GM12878 (cell line): ENCODE data around the gene SLTM. TPM values are rescaled to one million over a fixed set of nuclear protein-coding genes. Genes with fewer than 3 reads are reported as not detected.

ENCODE experiments used
- ATAC-seq: fragments of 200-7000 bp; cut with Tn5 transposase; 3 replicates; pipeline ENCODE4 v1.9.1; 2020; ENCODE audit warnings: mild to moderate bottlenecking, moderate library complexity
- BruUV-seq: library from RNA; stranded (reverse); fragments of 400-500 nt; replicated peaks from 2 replicates; lab custom pipeline; 2021; lab: Mats Ljungman, UMichigan
- CTCF ChIA-PET: fragments of 300-600 bp; sonication (Branson Sonifier 250); formaldehyde crosslinking; extraction: SDS; loops from one replicate; lab custom pipeline; 2021; ENCODE audit warnings: inconsistent platforms; lab: Yijun Ruan, JAX
- POLR2A ChIA-PET: fragments of 350-600 bp; formaldehyde crosslinking; extraction: SDS; loops from one replicate; lab custom pipeline; 2021; ENCODE audit warnings: inconsistent platforms; lab: Charles Lee
- RAD21 ChIA-PET: fragments of 300-600 bp; sonication (Branson Sonifier 250); formaldehyde crosslinking; loops from one replicate; lab custom pipeline; 2023; ENCODE audit warnings: antibody characterized with exemption; ENCODE audit not compliant: unreplicated experiment; lab: Charles Lee
- SMC1A ChIA-PET: fragments of 300-600 bp; sonication (Branson Sonifier 250); formaldehyde crosslinking; loops from one replicate; lab custom pipeline; 2023; ENCODE audit not compliant: unreplicated experiment, uncharacterized antibody; lab: Charles Lee
- DNase-seq: peaks from one replicate; pipeline ENCODE4 v3.0.0-alpha.2; 2011; ENCODE audit warnings: low read depth, low spot score
- FAIRE-seq: peaks from 3 replicates; lab custom pipeline; 2011; peaks lifted over from hg19 to GRCh38; lab: Jason Lieb, UNC
- H2AFZ ChIP-seq: 2 replicates; pipeline ENCODE4 v1.6.0; 2011; ENCODE audit warnings: low read depth, low read length, control low read depth; ENCODE audit not compliant: control insufficient read depth
- H3K27ac ChIP-seq: 2 replicates; pipeline ENCODE4 v1.5.1; 2011; ENCODE audit warnings: control low read depth; ENCODE audit not compliant: control insufficient read depth, insufficient read depth
- H3K27me3 ChIP-seq, 2 experiments: replicated peaks in 1 of 2; 2 replicates each; pipeline versions ENCODE4 v1.6.0 to v1.6.1; 2011; ENCODE audit warnings: low read length in 1 of 2; ENCODE audit not compliant: control insufficient read depth in 2 of 2, insufficient read depth in 2 of 2
- H3K36me3 ChIP-seq, 2 experiments: 2 replicates each; pipeline ENCODE4 v1.5.1; 2011; ENCODE audit warnings: low read length in 1 of 2; ENCODE audit not compliant: control insufficient read depth in 2 of 2, insufficient read depth in 2 of 2
- H3K4me1 ChIP-seq: 2 replicates; pipeline ENCODE4 v1.6.1; 2011; ENCODE audit warnings: mild to moderate bottlenecking, low read length, moderate library complexity, mixed read lengths; ENCODE audit not compliant: control insufficient read depth, insufficient read depth
- H3K4me2 ChIP-seq: 2 replicates; pipeline ENCODE4 v1.6.0; 2011; ENCODE audit warnings: control low read depth; ENCODE audit not compliant: control insufficient read depth, insufficient read depth
- H3K4me3 ChIP-seq: fragments of 200-600 bp; sonication (generic); 2 replicates; pipeline ENCODE4 v1.5.1; 2016
- H3K79me2 ChIP-seq: 2 replicates; pipeline ENCODE4 v1.6.0; 2011; ENCODE audit warnings: low read length; ENCODE audit not compliant: control insufficient read depth, insufficient read depth
- H3K9ac ChIP-seq: 2 replicates; pipeline ENCODE4 v1.8.0; 2011; ENCODE audit warnings: low read length, control low read depth, mixed read lengths; ENCODE audit not compliant: control insufficient read depth, insufficient read depth
- H3K9me3 ChIP-seq: replicated peaks from 3 replicates; pipeline ENCODE4 v1.5.1; 2011; ENCODE audit warnings: mild to moderate bottlenecking, low read length; ENCODE audit not compliant: control insufficient read depth, insufficient read depth
- H4K20me1 ChIP-seq: 2 replicates; pipeline ENCODE4 v1.6.0; 2011; ENCODE audit not compliant: control insufficient read depth, insufficient read depth
- ATF7 ChIP-seq: fragments of 450-650 bp; IDR thresholded peaks from 2 replicates; pipeline ENCODE4 v1.6.1; 2016; ENCODE audit warnings: low read depth, mild to moderate bottlenecking
- BHLHE40 ChIP-seq, 2 experiments: fragments of 450-650 bp in 1 of 2; IDR thresholded peaks; 2 replicates each; pipeline ENCODE4 v1.6.1; 2011 to 2017; ENCODE audit warnings: low read depth in 2 of 2, borderline replicate concordance in 1 of 2, improper control_type of control experiment in 1 of 2, low read length in 1 of 2, mild to moderate bottlenecking in 1 of 2
- BMI1 ChIP-seq: fragments of 450-650 bp; IDR thresholded peaks from 2 replicates; pipeline ENCODE4 v1.6.1; 2016; ENCODE audit warnings: mild to moderate bottlenecking, moderate library complexity, borderline replicate concordance
- ELK1 ChIP-seq: IDR thresholded peaks from 2 replicates; pipeline ENCODE4 v1.6.1; 2012; ENCODE audit warnings: low read depth, low read length, improper control_type of control experiment
- FOS ChIP-seq: IDR thresholded peaks from 3 replicates; pipeline ENCODE4 v1.6.1; 2011; ENCODE audit warnings: borderline replicate concordance; ENCODE audit not compliant: insufficient read length; ENCODE audit errors: extremely low read depth
- HSF1 ChIP-seq: fragments of 150-350 bp; IDR thresholded peaks from 2 replicates; pipeline ENCODE4 v1.6.1; 2014; ENCODE audit warnings: mild to moderate bottlenecking, low read depth, low read length
- MEF2B ChIP-seq: fragments of 450-650 bp; IDR thresholded peaks from 2 replicates; pipeline ENCODE4 v1.6.1; 2018; ENCODE audit warnings: mild to moderate bottlenecking, moderate library complexity; ENCODE audit not compliant: partially characterized antibody, poor library complexity, severe bottlenecking
- MXI1 ChIP-seq: fragments of 150-350 bp; IDR thresholded peaks from 2 replicates; pipeline ENCODE4 v1.6.1; 2011; ENCODE audit warnings: low read depth, mild to moderate bottlenecking, inconsistent platforms, low read length, improper control_type of control experiment
- POLR2AphosphoS5 ChIP-seq: IDR thresholded peaks from 2 replicates; pipeline ENCODE4 v1.6.1; 2011; ENCODE audit warnings: mild to moderate bottlenecking, low read length, inconsistent platforms
- PRDM15 ChIP-seq: fragments of 450-650 bp; formaldehyde crosslinking; IDR thresholded peaks from 2 replicates; pipeline ENCODE4 v1.4.0; 2020; ENCODE audit warnings: mild to moderate bottlenecking, moderate library complexity
- SKIL ChIP-seq: fragments of 450-650 bp; IDR thresholded peaks from 2 replicates; pipeline ENCODE4 v1.6.1; 2017; ENCODE audit warnings: mild to moderate bottlenecking, low read depth, inconsistent platforms; ENCODE audit not compliant: poor library complexity, severe bottlenecking
- SUPT20H ChIP-seq: IDR thresholded peaks from 2 replicates; pipeline ENCODE4 v1.6.1; 2011; ENCODE audit warnings: low read depth, mild to moderate bottlenecking, low read length, moderate library complexity, borderline replicate concordance; ENCODE audit not compliant: control insufficient read depth
- TARDBP ChIP-seq: IDR thresholded peaks from 2 replicates; pipeline ENCODE4 v1.6.1; 2016; ENCODE audit warnings: borderline replicate concordance
- TBL1XR1 ChIP-seq: IDR thresholded peaks from 2 replicates; pipeline ENCODE4 v1.6.1; 2012; ENCODE audit warnings: low read depth, low read length, improper control_type of control experiment
- YBX1 ChIP-seq: fragments of 450-650 bp; IDR thresholded peaks from 2 replicates; pipeline ENCODE4 v1.6.1; 2016; ENCODE audit warnings: antibody characterized with exemption
- ZNF274 ChIP-seq: IDR thresholded peaks from one replicate; pipeline ENCODE4 v1.8.0; 2011; ENCODE audit not compliant: insufficient read length, insufficient read depth
- WGBS: methylation state at CpG from one replicate; pipeline ENCODE4 v1.1.6; 2016; ENCODE audit warnings: low lambda C conversion rate; ENCODE audit not compliant: insufficient replicate concordance, insufficient coverage; ENCODE audit errors: missing lambda C conversion rate; 5-methylcytosine and 5-hydroxymethylcytosine counted together
- in situ Hi-C: fragments of 300-500 bp; cut with MboI; formaldehyde crosslinking; loops from 9 replicates; pipeline ENCODE4 v1.14.3; 2018; ENCODE audit warnings: mixed read lengths
- intact Hi-C: fragments of 100-400 bp; cut with micrococcal nuclease; formaldehyde crosslinking; loops from one replicate; pipeline ENCODE4 v1.14.2; 2022; ENCODE audit not compliant: unreplicated experiment
- polyA plus RNA-seq, 11 experiments: library from polyadenylated mRNA; depleted of rRNA in 4 of 11; unstranded in 6 of 11; stranded (reverse) in 5 of 11; fragments of >200 nt; fragmentation: Nextera tagmentation in 4 of 11; fragmentation: Illumina TruSeq in 1 of 11; extraction: Ambion mirVana in 4 of 11; extraction: Trizol in 1 of 11; gene quantifications; 1 replicate in 1 of 11; 2 replicates in 10 of 11; pipeline versions ENCODE4 v1.2.1 to v1.2.3, GENCODE V29; 2011 to 2016; ENCODE audit warnings: inconsistent platforms in 2 of 11, missing spikeins in 2 of 11, low read depth in 1 of 11
- total RNA-seq, 4 experiments: library from RNA; depleted of rRNA in 3 of 4; stranded (reverse); fragments of >200 nt in 3 of 4; fragmentation: Illumina TruSeq in 1 of 4; extraction: Trizol in 1 of 4; gene quantifications; 2 replicates each; pipeline versions ENCODE4 v1.2.1 to v1.2.3, GENCODE V29; 2013 to 2021

Gene SLTM
- total and polyA plus RNA-seq, 10 of the 15 experiments (the other 5 are each of a cell fraction or from before 2014, with no cell fraction given) = 50.5 to 152 (median 90.9) TPM

- Histone ChIP-seq H3K36me3 (peaks cover 2 to 22% of the 10 kb centered on the region in 2 experiments), H3K4me2 (no peak overlapping the region)
- TF ChIP-seq TARDBP = no peak
- TF ChIP-seq TBL1XR1 = no peak
- TF ChIP-seq HSF1 = no peak
- no peak for TF ChIP-seq MEF2B
- TF ChIP-seq ATF7 = no peak
- no peak for TF ChIP-seq BMI1
- TF ChIP-seq SUPT20H = no peak
- no peak for TF ChIP-seq POLR2AphosphoS5
- TF ChIP-seq SKIL = no peak
- TF ChIP-seq ELK1 = no peak
- TF ChIP-seq YBX1 = no peak
- TF ChIP-seq FOS = no peak
- TF ChIP-seq PRDM15 = no peak
- no peak for TF ChIP-seq MXI1
- TF ChIP-seq ZNF274 = no peak
- no peak for TF ChIP-seq BHLHE40 (IDR thresholded peaks at IDR 0.05; ENCODE audit: borderline replicate concordance in 1 of 2, low read depth in 2 of 2, low read length in 1 of 2)
These were observed 15.2 kb downstream of the SLTM start for GRCh38 chr15:58918239-58918638.

More at GRCh38 chr15:58918239-58918638, 15.2 kb downstream of the SLTM start:
- Histone ChIP-seq H3K9me3 (no peaks in the 10 kb centered on the region), H3K4me1 (no peaks in the 10 kb centered on the region), H3K4me3 (no peak overlapping the region), H3K27ac (no peak overlapping the region), H2AFZ (no peak overlapping the region), H3K9ac (no peak overlapping the region), H3K79me2 (peaks cover 38% of the 10 kb centered on the region), H3K27me3 (no peaks in the 10 kb centered on the region), H4K20me1 (no peaks in the 10 kb centered on the region)
- POLR2A ChIA-PET = interaction anchor here (0.9 kb wide), 1 partner anchor 14 kb away, joined by 4 read pairs; no protein-coding TSS in a partner anchor
- BruUV-seq = no TSS peak
- in situ Hi-C loops (no loop called here), intact Hi-C loops (no loop called here)
- CTCF ChIA-PET = interaction anchor here (1.6 kb wide), 1 partner anchor 10 kb away, joined by 3 read pairs; no protein-coding TSS in a partner anchor
- ATAC-seq (no peak), FAIRE-seq (no peak), DNase-seq (no peak)
- SMC1A ChIA-PET = interaction anchor here (0.9 to 4.0 kb wide), 2 partner anchors 9 to 601 kb away, joined by 3 to 21 read pairs; no protein-coding TSS in a partner anchor
- whole genome bisulfite sequencing = 49% methylated on average over 5 of the region's 5 CpGs
- RAD21 ChIA-PET = no interaction called here
